ENCODE data around the gene APOOL. TPM values are rescaled to one million over a fixed set of nuclear protein-coding genes. Genes with fewer than 3 reads are reported as not detected.

APOOL gene
- total RNA-seq, 2 donors from 2014 or later, result 6.2 to 9.9 TPM

DNA sequence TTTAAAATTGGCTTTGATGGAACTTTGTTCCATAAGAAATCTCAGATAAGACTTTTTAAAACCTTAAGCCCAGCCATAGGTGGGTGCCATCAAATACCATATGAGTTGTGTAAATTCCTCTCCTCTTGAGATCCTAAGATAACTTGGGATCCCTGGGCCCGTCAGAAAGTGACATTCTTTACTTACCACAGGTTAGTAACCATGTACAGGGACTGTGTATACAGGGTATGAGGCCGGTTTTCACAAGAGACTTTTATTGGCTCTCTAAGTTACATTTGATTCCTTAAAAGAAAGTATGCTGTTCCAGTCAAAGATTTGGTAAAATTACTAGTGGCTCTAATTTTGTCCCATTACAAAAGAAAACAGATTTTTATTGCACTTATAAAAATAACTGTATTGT lies 110.1 kb downstream of the APOOL start:
- Histone ChIP-seq H3K36me3 (replicated peaks in 1 of 2; ENCODE audit: insufficient read depth in 1 of 2, low read depth in 2 of 2) (no peaks in the 10 kb centered on the region), H3K4me1 (no peaks in the 10 kb centered on the region), H3K4me3 (no peak overlapping the region), H3K27ac (no peak overlapping the region), H3K27me3 (no peaks in the 10 kb centered on the region), H3K9me3 (no peaks in the 10 kb centered on the region)
- WGBS, 2 donors, result 58 to 78% methylated on average over 2 of the region's 2 CpGs
- TF ChIP-seq CTCF (IDR thresholded peaks at IDR 0.05) (no peak), POLR2A (IDR thresholded peaks at IDR 0.05) (no peak)
- DNase-seq (no peak), ATAC-seq (no peak)
- intact Hi-C loops (cut with DNase I), result loop anchor here (10.0 kb wide), 1 partner anchor 431 kb away; no protein-coding TSS in a partner anchor

DNA sequence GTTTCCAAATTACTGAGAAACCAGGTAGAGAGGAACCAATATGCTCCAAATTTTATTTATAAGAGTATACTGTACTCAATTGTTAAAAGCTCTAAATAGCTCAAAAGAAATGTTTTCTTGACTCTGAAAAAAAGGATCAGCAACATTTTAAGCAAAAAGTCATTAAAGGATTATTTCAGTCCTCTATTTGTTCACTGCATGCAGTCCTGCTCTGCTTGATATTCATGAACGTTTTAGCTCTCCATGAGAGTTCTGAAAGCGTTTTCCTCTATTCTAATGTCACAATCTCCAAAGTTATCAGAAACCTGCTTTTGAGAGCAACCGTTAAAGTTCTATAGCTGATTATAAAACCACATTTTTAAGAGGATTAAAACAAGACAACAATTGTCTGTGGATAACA lies 110.5 kb downstream of the APOOL start:
- Histone ChIP-seq H3K4me3 (no peak overlapping the region), H3K27me3 (no peaks in the 10 kb centered on the region), H3K36me3 (replicated peaks in 1 of 2; ENCODE audit: insufficient read depth in 1 of 2, low read depth in 2 of 2) (no peaks in the 10 kb centered on the region), H3K9me3 (no peaks in the 10 kb centered on the region), H3K27ac (no peak overlapping the region), H3K4me1 (no peaks in the 10 kb centered on the region)
- intact Hi-C loops (cut with DNase I), result loop anchor here (10.0 kb wide), 1 partner anchor 431 kb away; no protein-coding TSS in a partner anchor
- TF ChIP-seq POLR2A (IDR thresholded peaks at IDR 0.05), result no peak
- TF ChIP-seq CTCF (IDR thresholded peaks at IDR 0.05), result no peak
- DNase-seq, result no peak
- WGBS, 2 donors, result 76 to 80% methylated on average over 3 of the region's 3 CpGs
- ATAC-seq, result no peak

DNA sequence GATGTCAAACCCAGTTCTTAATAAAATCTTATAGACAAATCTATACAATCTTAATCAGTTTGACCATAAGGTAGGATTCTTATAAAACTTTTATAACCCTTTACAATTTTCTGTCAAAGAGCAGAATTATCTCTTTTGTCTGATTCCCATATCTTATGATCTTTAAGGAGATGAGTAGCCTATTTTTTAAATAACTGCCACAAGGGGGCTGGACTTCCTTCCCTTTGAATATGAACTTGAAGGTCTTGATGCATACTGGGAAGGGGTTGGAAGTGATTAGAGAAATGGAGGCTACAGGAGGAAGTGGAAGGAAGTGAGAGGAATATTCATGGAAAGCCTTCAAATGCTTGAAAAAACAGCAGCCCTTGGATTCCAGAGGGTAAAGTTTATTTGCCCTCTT lies 111.1 kb downstream of the APOOL start:
- ATAC-seq (no peak), DNase-seq (no peak)
- Histone ChIP-seq H3K27ac (no peak overlapping the region), H3K9me3 (no peaks in the 10 kb centered on the region), H3K36me3 (replicated peaks in 1 of 2; ENCODE audit: insufficient read depth in 1 of 2, low read depth in 2 of 2) (no peaks in the 10 kb centered on the region), H3K4me1 (no peaks in the 10 kb centered on the region), H3K4me3 (no peak overlapping the region), H3K27me3 (no peaks in the 10 kb centered on the region)
- TF ChIP-seq POLR2A (IDR thresholded peaks at IDR 0.05), result no peak
- TF ChIP-seq CTCF (IDR thresholded peaks at IDR 0.05), result no peak
- intact Hi-C loops (cut with DNase I), result loop anchor here (10.0 kb wide), 1 partner anchor 430 kb away; no protein-coding TSS in a partner anchor

DNA sequence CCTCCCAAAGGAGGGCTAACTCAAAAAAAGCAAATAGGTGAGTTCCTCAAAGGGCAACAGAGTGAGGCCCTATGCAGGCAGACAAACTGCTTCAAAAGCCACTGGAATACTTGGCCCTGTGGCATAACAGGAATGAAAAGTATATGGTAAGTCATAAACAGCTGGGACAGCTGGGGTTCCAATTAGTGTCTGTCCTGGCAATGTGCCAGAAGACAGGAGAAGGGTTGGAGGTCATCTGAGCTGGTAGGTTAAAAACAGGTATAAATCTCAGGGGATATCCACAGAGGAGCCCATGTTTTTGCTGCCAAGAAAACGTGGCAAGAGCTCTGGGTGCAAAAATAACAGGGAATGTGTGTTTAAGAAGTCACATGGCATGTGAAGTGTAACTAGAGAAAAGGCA lies 111.6 kb downstream of the APOOL start:
- no peak for TF ChIP-seq CTCF (IDR thresholded peaks at IDR 0.05)
- no peak for TF ChIP-seq POLR2A (IDR thresholded peaks at IDR 0.05)
- WGBS, 2 donors, result 0 to 22% methylated on average over 1 of the region's 1 CpG
- no peak for DNase-seq

DNA sequence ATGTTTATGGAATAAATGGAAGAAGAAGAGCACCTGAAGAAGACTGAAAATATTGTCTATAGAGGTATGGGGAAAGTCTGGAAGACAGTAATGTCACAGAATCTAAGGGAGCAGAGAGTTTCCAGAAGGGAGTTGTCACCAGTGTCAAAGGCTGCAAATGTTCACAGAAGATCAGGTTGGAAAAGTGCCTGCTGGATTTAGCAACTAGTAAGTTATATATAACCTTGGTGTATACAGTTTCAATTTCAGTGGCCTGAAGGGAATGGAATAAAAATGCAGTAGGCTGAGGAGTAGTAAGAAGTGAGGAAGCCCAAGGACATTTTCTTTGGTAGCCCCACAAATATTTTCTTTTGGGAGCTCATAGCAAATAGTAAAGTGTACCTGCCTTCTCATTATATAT lies 132.7 kb downstream of the APOOL start:
- TF ChIP-seq CTCF (IDR thresholded peaks at IDR 0.05), result no peak
- TF ChIP-seq POLR2A (IDR thresholded peaks at IDR 0.05), result no peak

More for the DNA sequence above, 111.6 kb downstream of the APOOL start:
- Histone ChIP-seq H3K36me3 (replicated peaks in 1 of 2; ENCODE audit: insufficient read depth in 1 of 2, low read depth in 2 of 2) (no peaks in the 10 kb centered on the region), H3K27me3 (no peaks in the 10 kb centered on the region), H3K9me3 (no peaks in the 10 kb centered on the region), H3K4me1 (no peaks in the 10 kb centered on the region), H3K27ac (no peak overlapping the region), H3K4me3 (no peak overlapping the region)
- intact Hi-C loops (cut with DNase I), result loop anchor here (10.0 kb wide), 1 partner anchor 430 kb away; no protein-coding TSS in a partner anchor
- ATAC-seq, result no peak

More for the DNA sequence above, 132.7 kb downstream of the APOOL start:
- Histone ChIP-seq H3K4me1 (no peaks in the 10 kb centered on the region), H3K27me3 (no peaks in the 10 kb centered on the region), H3K27ac (no peak overlapping the region), H3K9me3 (no peaks in the 10 kb centered on the region), H3K36me3 (replicated peaks in 1 of 2; ENCODE audit: insufficient read depth in 1 of 2, low read depth in 2 of 2) (no peaks in the 10 kb centered on the region), H3K4me3 (no peak overlapping the region)
- intact Hi-C loops (cut with DNase I), result no loop called here
- DNase-seq, result no peak
- ATAC-seq, result no peak

Data from body of pancreas (tissue), 4 donors.